BJ (cell line): ENCODE measurements around the gene MYLK. TPM values are rescaled to one million over a fixed set of nuclear protein-coding genes. Genes with fewer than 3 reads are reported as not detected.

Experiments
- CTCF ChIA-PET: fragments of 350-600 bp; formaldehyde crosslinking; extraction: SDS; loops from one replicate; lab custom pipeline; 2021; ENCODE audit warnings: antibody characterized with exemption, inconsistent platforms; lab: Yijun Ruan, JAX
- POLR2A ChIA-PET: fragments of 300-600 bp; sonication (Branson Sonifier 250); formaldehyde crosslinking; extraction: SDS; loops from one replicate; lab custom pipeline; 2021; ENCODE audit warnings: antibody characterized with exemption; lab: Charles Lee
- DNase-seq: peaks from one replicate; pipeline ENCODE4 v3.0.0-alpha.2; 2011; ENCODE audit warnings: low read depth
- H3K27me3 ChIP-seq: 2 replicates; pipeline ENCODE4 v1.6.0; 2011; ENCODE audit warnings: low read length; ENCODE audit not compliant: control insufficient read depth, insufficient read depth
- H3K36me3 ChIP-seq: 2 replicates; pipeline ENCODE4 v1.5.1; 2011; ENCODE audit warnings: low read length; ENCODE audit not compliant: control insufficient read depth, insufficient read depth
- H3K4me3 ChIP-seq: 2 replicates; pipeline ENCODE4 v1.5.1; 2011; ENCODE audit warnings: low read depth, mild to moderate bottlenecking, control low read depth, low read length
- CTCF ChIP-seq: IDR thresholded peaks from 2 replicates; pipeline ENCODE4 v1.5.1; 2011; ENCODE audit warnings: low read depth, mild to moderate bottlenecking, control low read depth, inconsistent platforms, low read length, moderate library complexity; ENCODE audit not compliant: insufficient read depth
- polyA plus RNA-seq: library from polyadenylated mRNA; depleted of rRNA; stranded (reverse); fragments of >200 nt; gene quantifications from 2 replicates; pipeline ENCODE4 v1.2.3, GENCODE V29; 2011

The MYLK gene
- polyA plus RNA-seq, 1 experiment, result 734 TPM

- no peaks in the 10 kb centered on the region for H3K27me3 ChIP-seq
- TF ChIP-seq CTCF, result no peak
- no peak overlapping the region for H3K4me3 ChIP-seq
- ChIA-PET POLR2A (interaction anchor here (0.6 to 1.2 kb wide), 3 partner anchors 8 to 116 kb away, joined by 4 to 8 read pairs (median 4); no protein-coding TSS in a partner anchor), CTCF (interaction anchor here (1.0 to 2.4 kb wide), 5 partner anchors 21 to 97 kb away, joined by 4 to 10 read pairs (median 5); no protein-coding TSS in a partner anchor)
- peaks cover 30% of the 10 kb centered on the region for H3K36me3 ChIP-seq
- peak; percentile 91 for DNase-seq
Observed at GRCh38 chr3:123749711-123750110, 134.4 kb downstream of the MYLK start.

- no peak for DNase-seq
- H3K4me3 ChIP-seq, result no peak overlapping the region
- TF ChIP-seq CTCF, result peak; percentile 43
- H3K27me3 ChIP-seq, result no peaks in the 10 kb centered on the region
- CTCF ChIA-PET, result interaction anchor here (0.6 to 1.4 kb wide), 9 partner anchors 12 to 118 kb away, joined by 3 to 6 read pairs (median 3); no protein-coding TSS in a partner anchor
- peaks cover 21% of the 10 kb centered on the region for H3K36me3 ChIP-seq
- POLR2A ChIA-PET, result no interaction called here
Observed at GRCh38 chr3:123745184-123745855, 138.8 kb downstream of the MYLK start.

- H3K4me3 ChIP-seq, result no peak overlapping the region
- H3K27me3 ChIP-seq, result no peaks in the 10 kb centered on the region
- POLR2A ChIA-PET, result no interaction called here
- H3K36me3 ChIP-seq, result peaks cover 26% of the 10 kb centered on the region
- CTCF ChIA-PET, result no interaction called here
- DNase-seq, result no peak
- no peak for TF ChIP-seq CTCF
Observed at GRCh38 chr3:123744064-123744463, 140.1 kb downstream of the MYLK start.

- no peak for TF ChIP-seq CTCF
- peak; percentile 60 for DNase-seq
- Histone ChIP-seq H3K4me3 (no peak overlapping the region), H3K27me3 (no peaks in the 10 kb centered on the region), H3K36me3 (peaks cover 30% of the 10 kb centered on the region)
- CTCF ChIA-PET, result interaction anchor here (1.0 to 2.7 kb wide), 2 partner anchors 20 to 47 kb away, joined by 3 to 9 read pairs; no protein-coding TSS in a partner anchor
- POLR2A ChIA-PET, result interaction anchor here (0.6 to 1.0 kb wide), 2 partner anchors 16 to 47 kb away, joined by 3 to 6 read pairs; no protein-coding TSS in a partner anchor
Observed at GRCh38 chr3:123743121-123743520, 141.0 kb downstream of the MYLK start.

- ChIA-PET POLR2A (interaction anchor here (0.7 to 1.0 kb wide), 2 partner anchors 18 to 49 kb away, joined by 3 to 4 read pairs; no protein-coding TSS in a partner anchor), CTCF (interaction anchor here (0.6 to 2.7 kb wide), 4 partner anchors 11 to 99 kb away, joined by 3 to 9 read pairs (median 3); no protein-coding TSS in a partner anchor)
- no peak for TF ChIP-seq CTCF
- H3K36me3 ChIP-seq, result peaks cover 31% of the 10 kb centered on the region
- DNase-seq, result peak; percentile 41
- H3K4me3 ChIP-seq, result no peak overlapping the region
- no peaks in the 10 kb centered on the region for H3K27me3 ChIP-seq
Observed at GRCh38 chr3:123741041-123741511, 143.1 kb downstream of the MYLK start.
